Prostate gland (tissue), 2 donors: ENCODE data around the gene HSD17B14. TPM values are rescaled to one million over a fixed set of nuclear protein-coding genes. Genes with fewer than 3 reads are reported as not detected.

Experiments
- DNase-seq: peaks from one replicate; pipeline ENCODE4 v3.0.0-alpha.2; 2019; ENCODE audit warnings: low spot score
- H3K27ac ChIP-seq, 2 donors: fragments of 200-600 bp; sonication (generic); 2 replicates each; pipeline ENCODE4 v1.5.1; 2017 to 2019
- H3K27me3 ChIP-seq: fragments of 200-600 bp; sonication (generic); replicated peaks from 2 replicates; pipeline ENCODE4 v1.5.1; 2019; ENCODE audit not compliant: insufficient read depth
- H3K36me3 ChIP-seq, 2 donors: fragments of 200-600 bp; sonication (generic); 1 replicate in 1 of 2; 2 replicates in 1 of 2; pipeline versions ENCODE4 v1.5.1 to v1.8.1; 2017 to 2019
- H3K4me1 ChIP-seq: fragments of 200-600 bp; sonication (generic); replicated peaks from 2 replicates; pipeline ENCODE4 v1.5.1; 2019
- H3K4me3 ChIP-seq, 2 donors: fragments of 200-600 bp; sonication (generic); 2 replicates each; pipeline ENCODE4 v1.5.1; 2017 to 2019
- H3K9me3 ChIP-seq: fragments of 200-600 bp; sonication (generic); 2 replicates; pipeline ENCODE4 v1.5.1; 2017
- POLR2A ChIP-seq: fragments of 450-650 bp; IDR thresholded peaks from one replicate; pipeline ENCODE4 v1.6.1; 2016; ENCODE audit warnings: antibody characterized with exemption, mild to moderate bottlenecking
- POLR2AphosphoS5 ChIP-seq: sonication (generic); formaldehyde crosslinking; IDR thresholded peaks from one replicate; pipeline ENCODE4 v1.6.1; 2017; ENCODE audit warnings: antibody characterized with exemption
- WGBS: methylation state at CpG from one replicate; pipeline ENCODE4 v1.1.5; 2018; 5-methylcytosine and 5-hydroxymethylcytosine counted together
- intact Hi-C: fragments of 100-400 bp; cut with DNase I; formaldehyde crosslinking; loops from one replicate; pipeline ENCODE4 v1.14.2; 2022
- total RNA-seq, 2 donors: library from RNA; depleted of rRNA; stranded (reverse); fragments of >200 nt; gene quantifications; one replicate each; pipeline ENCODE4 v1.1.0, GENCODE V29; 2016
- TF ChIP-seq, protein P1 (sequence below), 4 experiments: fragments of 200-600 bp in 2 of 4; fragments of 450-650 bp in 2 of 4; sonication (generic) in 2 of 4; IDR thresholded peaks; 1 replicate in 3 of 4; 2 replicates in 1 of 4; pipeline ENCODE4 v1.5.1; 2016 to 2019; ENCODE audit warnings: antibody characterized with exemption in 4 of 4, mild to moderate bottlenecking in 2 of 4, moderate library complexity in 2 of 4

Gene HSD17B14
- total RNA-seq, 2 donors from 2014 or later, result 11.0 to 11.2 TPM

DNA sequence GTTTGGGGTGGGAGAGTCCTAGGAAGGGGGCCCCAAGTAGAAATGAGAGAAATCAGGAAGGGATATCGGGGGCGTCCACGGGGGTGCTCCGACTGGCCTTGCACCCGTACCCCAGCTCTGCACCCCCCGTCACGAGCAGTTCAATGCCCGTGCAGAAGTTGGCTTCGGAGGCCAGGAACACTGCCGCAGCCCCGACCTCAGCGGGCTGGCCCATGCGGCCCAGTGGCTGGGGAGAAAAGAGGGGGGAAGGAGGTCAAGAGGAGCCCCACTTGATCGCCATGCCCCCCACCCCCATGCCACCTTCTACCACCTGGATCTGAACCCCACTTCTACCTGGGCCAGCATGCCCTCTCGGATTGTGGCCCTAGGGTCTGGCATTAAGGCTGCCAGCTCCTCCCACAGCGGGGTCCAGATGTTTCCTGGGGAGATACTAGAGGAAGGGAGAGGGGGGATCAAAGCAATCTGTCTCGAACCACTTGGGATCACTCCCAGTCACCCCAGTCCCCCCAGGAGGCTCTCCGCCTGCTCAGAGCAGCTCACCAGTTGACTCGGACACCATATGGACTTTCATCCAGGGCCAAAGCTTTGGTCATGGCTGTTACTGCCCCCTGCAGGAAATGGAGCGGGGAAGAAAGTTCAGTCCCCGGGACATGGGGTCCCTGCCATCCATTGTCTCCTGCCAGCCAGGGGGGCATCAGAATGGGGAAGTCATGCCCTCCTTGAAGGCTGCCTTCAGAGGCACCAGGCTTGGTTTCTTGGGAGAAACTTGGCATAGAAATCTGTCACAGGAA, 23.0 kb downstream of the HSD17B14 start:
- intact Hi-C loops, result no loop called here
- WGBS, result 87% methylated on average over 21 of the region's 21 CpGs
- H3K4me3 ChIP-seq, result no peak overlapping the region
- no peaks in the 10 kb centered on the region for H3K9me3 ChIP-seq
- no peaks in the 10 kb centered on the region for H3K36me3 ChIP-seq
- no peaks in the 10 kb centered on the region for H3K27me3 ChIP-seq
- TF ChIP-seq POLR2AphosphoS5, result no peak
- H3K4me1 ChIP-seq, result peaks cover 7% of the 10 kb centered on the region
- no peak for DNase-seq
- H3K27ac ChIP-seq, result peak overlapping the region; percentile 88 to 92

DNA sequence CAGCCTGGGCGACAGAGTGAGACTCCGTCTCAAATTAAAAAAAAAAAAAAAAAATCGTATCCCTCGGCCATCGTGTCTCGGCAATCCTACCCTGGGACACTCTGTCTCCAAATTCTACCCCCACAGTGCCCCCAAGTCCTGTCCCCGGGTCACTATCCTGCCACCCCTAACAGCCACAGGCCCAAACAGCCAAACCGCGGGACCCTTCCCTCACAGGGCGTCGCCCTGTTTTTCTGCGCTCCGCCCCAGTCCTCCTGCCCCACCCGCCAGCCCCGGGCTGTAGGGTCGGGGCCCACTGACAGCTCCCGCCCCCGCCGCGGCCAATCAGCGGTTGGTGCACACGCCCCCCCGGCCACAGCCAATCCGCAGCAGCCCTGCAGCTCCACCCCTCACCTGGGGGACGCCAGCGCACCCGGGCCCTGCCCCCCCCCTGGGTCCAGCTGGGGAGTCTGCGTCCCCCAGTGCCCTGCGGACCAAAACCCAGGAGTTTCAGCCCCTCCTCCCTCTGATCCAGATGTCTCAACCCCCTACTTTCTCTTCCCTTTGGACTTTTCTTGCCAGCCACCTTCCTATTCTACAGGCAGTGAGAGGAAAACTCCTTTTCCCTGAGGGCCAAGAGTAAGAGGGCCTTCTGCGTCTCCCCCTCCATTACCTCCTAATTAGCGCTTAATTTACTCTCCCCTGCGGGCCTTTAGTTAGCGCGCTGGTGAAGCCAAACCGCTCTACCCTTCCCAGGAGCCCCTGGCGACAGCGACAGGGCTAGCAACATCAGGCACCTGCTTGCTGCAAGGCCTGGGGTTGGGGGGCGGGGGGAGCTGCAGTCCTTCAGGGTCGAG, 24.0 kb downstream of the HSD17B14 start:
- TF ChIP-seq POLR2AphosphoS5, result peak; percentile 91
- TF ChIP-seq, protein P1, sequence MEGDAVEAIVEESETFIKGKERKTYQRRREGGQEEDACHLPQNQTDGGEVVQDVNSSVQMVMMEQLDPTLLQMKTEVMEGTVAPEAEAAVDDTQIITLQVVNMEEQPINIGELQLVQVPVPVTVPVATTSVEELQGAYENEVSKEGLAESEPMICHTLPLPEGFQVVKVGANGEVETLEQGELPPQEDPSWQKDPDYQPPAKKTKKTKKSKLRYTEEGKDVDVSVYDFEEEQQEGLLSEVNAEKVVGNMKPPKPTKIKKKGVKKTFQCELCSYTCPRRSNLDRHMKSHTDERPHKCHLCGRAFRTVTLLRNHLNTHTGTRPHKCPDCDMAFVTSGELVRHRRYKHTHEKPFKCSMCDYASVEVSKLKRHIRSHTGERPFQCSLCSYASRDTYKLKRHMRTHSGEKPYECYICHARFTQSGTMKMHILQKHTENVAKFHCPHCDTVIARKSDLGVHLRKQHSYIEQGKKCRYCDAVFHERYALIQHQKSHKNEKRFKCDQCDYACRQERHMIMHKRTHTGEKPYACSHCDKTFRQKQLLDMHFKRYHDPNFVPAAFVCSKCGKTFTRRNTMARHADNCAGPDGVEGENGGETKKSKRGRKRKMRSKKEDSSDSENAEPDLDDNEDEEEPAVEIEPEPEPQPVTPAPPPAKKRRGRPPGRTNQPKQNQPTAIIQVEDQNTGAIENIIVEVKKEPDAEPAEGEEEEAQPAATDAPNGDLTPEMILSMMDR (IDR thresholded peaks at IDR 0.05), result peak in 2 of 4 experiments; percentile 35 to 48
- TF ChIP-seq POLR2A, result peak; percentile 86
- Histone ChIP-seq H3K4me3 (peak overlapping the region; percentile 57 to 60), H3K9me3 (no peaks in the 10 kb centered on the region), H3K27me3 (no peaks in the 10 kb centered on the region), H3K27ac (peak overlapping the region; percentile 88 to 92), H3K4me1 (peaks cover 6% of the 10 kb centered on the region), H3K36me3 (no peaks in the 10 kb centered on the region)
- peak; percentile 93 for DNase-seq
- WGBS, result 8% methylated on average over 31 of the region's 39 CpGs
- intact Hi-C loops, result no loop called here

DNA sequence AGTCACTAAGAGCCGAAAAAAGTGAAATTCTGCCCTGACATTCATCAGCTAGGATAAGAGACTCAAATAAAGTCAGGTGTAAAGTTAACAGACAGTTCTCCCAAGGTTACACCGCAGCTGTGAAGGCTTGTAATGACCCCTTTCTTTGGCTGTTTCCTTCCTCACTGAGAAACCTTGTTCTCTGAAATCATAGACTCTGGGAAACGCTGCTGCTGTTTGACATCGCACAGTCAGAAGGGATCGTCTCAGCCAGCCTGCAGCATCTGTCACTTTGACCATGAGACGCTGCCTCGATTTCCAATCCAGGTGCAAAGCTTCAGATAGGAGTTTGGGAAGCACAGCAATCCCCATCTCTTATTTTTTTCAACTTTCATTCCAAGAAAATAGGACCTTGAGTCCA, 26.1 kb downstream of the HSD17B14 start:
- H3K4me3 ChIP-seq, result peak overlapping the region; percentile 57 to 60
- 12% methylated on average over 7 of the region's 7 CpGs for WGBS
- no peaks in the 10 kb centered on the region for H3K9me3 ChIP-seq
- intact Hi-C loops, result loop anchor here (2.0 kb wide), 1 partner anchor 15 kb away; no protein-coding TSS in a partner anchor
- H3K4me1 ChIP-seq, result peaks cover 3% of the 10 kb centered on the region
- H3K36me3 ChIP-seq, result no peaks in the 10 kb centered on the region
- no peak for DNase-seq
- no peak for TF ChIP-seq POLR2AphosphoS5
- TF ChIP-seq, protein P1 (IDR thresholded peaks at IDR 0.05), result no peak
- no peak for TF ChIP-seq POLR2A
- no peaks in the 10 kb centered on the region for H3K27me3 ChIP-seq
- peak overlapping the region; percentile 88 to 92 for H3K27ac ChIP-seq

DNA sequence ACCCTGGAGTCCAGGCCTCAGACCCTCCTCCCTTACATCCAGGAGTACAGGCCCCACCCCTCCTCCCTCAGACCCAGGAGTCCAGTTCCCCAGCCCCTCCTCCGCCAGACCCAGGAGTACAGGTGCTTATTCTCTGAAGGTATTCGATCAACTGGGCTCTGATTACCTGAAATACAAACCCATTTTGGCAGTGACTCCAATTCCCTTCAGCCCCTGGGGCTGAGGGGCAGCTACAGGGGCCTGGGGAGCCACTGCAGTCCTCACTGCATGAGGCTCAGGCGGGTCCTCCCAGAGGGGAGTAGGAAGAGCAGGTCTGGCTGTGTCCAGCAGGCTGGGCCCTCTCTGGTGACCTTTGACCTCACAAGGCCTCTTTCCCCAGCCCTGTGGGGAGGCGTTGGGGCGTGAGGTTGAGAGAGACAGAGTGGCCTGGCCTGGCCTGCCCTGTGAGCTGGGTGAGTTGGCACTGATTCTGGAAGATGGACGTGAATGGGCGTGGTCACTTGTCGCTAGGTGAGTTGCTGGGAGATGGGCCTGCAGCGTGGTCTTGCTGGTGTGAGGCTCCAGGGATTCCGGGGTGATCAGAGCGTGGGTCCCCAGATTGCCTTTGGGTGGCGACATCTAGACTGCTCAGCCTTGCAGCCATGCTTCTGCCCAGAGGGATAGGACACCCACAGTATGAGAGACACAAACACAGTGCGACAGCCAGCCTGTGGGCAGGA, 28.5 kb downstream of the HSD17B14 start:
- WGBS, result 78% methylated on average over 13 of the region's 13 CpGs
- DNase-seq, result no peak
- H3K4me1 ChIP-seq, result peaks cover 3% of the 10 kb centered on the region

More for the DNA sequence above, 28.5 kb downstream of the HSD17B14 start:
- Histone ChIP-seq H3K36me3 (no peaks in the 10 kb centered on the region), H3K27ac (no peak overlapping the region), H3K9me3 (no peaks in the 10 kb centered on the region), H3K27me3 (no peaks in the 10 kb centered on the region), H3K4me3 (no peak overlapping the region)
- no peak for TF ChIP-seq POLR2AphosphoS5
- TF ChIP-seq, protein P1 (IDR thresholded peaks at IDR 0.05), result no peak
- TF ChIP-seq POLR2A, result no peak
- intact Hi-C loops, result no loop called here
